Parathyroid adenoma (tissue), 2 donors: ENCODE results near the gene PACS1.
"Not testable (repeated sequence)": the region's sequence is repeated elsewhere in the genome, so short reads cannot be mapped to it uniquely, and the experiment has no call there.

Experiments
- H2AFZ ChIP-seq: fragments of 300-600 bp; sonication (generic); one replicate; pipeline ENCODE4 v1.7.0; 2017; ENCODE audit warnings: antibody characterized with exemption, mild to moderate bottlenecking
- H3K27ac ChIP-seq: fragments of 300-600 bp; sonication (generic); one replicate; pipeline ENCODE4 v1.7.0; 2017
- H3K27me3 ChIP-seq: fragments of 300-600 bp; sonication (generic); one replicate; pipeline ENCODE4 v1.7.0; 2017; ENCODE audit warnings: low read length; ENCODE audit not compliant: control insufficient read depth, insufficient read depth
- H3K36me3 ChIP-seq: fragments of 300-600 bp; sonication (generic); one replicate; pipeline ENCODE4 v1.7.0; 2017; ENCODE audit warnings: low read length; ENCODE audit not compliant: control insufficient read depth, insufficient read depth
- H3K4me1 ChIP-seq: fragments of 300-600 bp; sonication (generic); one replicate; pipeline ENCODE4 v1.7.0; 2017; ENCODE audit warnings: control low read depth
- H3K4me2 ChIP-seq: fragments of 300-600 bp; sonication (generic); one replicate; pipeline ENCODE4 v1.7.0; 2017; ENCODE audit warnings: low read length
- H3K4me3 ChIP-seq: fragments of 300-600 bp; sonication (generic); one replicate; pipeline ENCODE4 v1.7.0; 2017; ENCODE audit warnings: low read depth, low read length
- H3K79me2 ChIP-seq: fragments of 300-600 bp; sonication (generic); one replicate; pipeline ENCODE4 v1.7.0; 2017; ENCODE audit warnings: control low read depth
- H3K9ac ChIP-seq: fragments of 300-600 bp; sonication (generic); one replicate; pipeline ENCODE4 v1.7.0; 2017; ENCODE audit warnings: mild to moderate bottlenecking
- H3K9me3 ChIP-seq: fragments of 300-600 bp; sonication (generic); one replicate; pipeline ENCODE4 v1.7.0; 2017; ENCODE audit warnings: low read length; ENCODE audit not compliant: control insufficient read depth
- TF ChIP-seq, protein P1 (sequence below): fragments of 300-600 bp; sonication (generic); IDR thresholded peaks from one replicate; pipeline ENCODE4 v1.7.0; 2017; ENCODE audit warnings: antibody characterized with exemption, mild to moderate bottlenecking
- donor health status: primary hyperparathyroidism.

The PACS1 gene

GRCh38 chr11:66112601-66113499, 42.8 kb downstream of the PACS1 start:
- H3K9ac ChIP-seq = no peak overlapping the region
- TF ChIP-seq, protein P1, sequence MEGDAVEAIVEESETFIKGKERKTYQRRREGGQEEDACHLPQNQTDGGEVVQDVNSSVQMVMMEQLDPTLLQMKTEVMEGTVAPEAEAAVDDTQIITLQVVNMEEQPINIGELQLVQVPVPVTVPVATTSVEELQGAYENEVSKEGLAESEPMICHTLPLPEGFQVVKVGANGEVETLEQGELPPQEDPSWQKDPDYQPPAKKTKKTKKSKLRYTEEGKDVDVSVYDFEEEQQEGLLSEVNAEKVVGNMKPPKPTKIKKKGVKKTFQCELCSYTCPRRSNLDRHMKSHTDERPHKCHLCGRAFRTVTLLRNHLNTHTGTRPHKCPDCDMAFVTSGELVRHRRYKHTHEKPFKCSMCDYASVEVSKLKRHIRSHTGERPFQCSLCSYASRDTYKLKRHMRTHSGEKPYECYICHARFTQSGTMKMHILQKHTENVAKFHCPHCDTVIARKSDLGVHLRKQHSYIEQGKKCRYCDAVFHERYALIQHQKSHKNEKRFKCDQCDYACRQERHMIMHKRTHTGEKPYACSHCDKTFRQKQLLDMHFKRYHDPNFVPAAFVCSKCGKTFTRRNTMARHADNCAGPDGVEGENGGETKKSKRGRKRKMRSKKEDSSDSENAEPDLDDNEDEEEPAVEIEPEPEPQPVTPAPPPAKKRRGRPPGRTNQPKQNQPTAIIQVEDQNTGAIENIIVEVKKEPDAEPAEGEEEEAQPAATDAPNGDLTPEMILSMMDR = no peak
- peaks cover 11% of the 10 kb centered on the region for H3K4me1 ChIP-seq

DNA sequence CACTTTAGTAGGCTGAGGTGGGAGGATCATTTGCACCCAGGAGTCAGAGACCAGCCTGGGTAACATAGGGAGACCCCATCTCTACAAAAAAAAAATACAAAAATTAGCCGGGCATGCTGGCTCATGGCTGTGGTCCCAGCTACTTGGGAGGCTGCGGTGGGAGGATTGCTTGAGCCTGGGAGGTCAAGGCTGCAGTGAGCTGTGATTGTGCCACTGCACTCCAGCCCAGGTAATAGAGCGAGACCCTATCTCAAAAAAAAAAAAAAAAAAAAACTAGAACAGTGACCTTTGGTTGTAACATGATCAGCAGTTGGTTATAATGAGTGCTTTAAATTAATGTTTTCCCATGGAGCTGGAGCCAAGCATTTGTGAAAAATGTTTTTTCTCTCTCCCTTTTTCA, 44.9 kb downstream of the PACS1 start:
- not testable (repeated sequence) for H3K9me3 ChIP-seq, H3K27ac ChIP-seq, H3K9ac ChIP-seq, H3K27me3 ChIP-seq, H3K36me3 ChIP-seq, H2AFZ ChIP-seq, H3K4me3 ChIP-seq, H3K4me2 ChIP-seq
- Histone ChIP-seq H3K79me2 (peaks cover 14% of the 10 kb centered on the region), H3K4me1 (peaks cover 16% of the 10 kb centered on the region)

More at GRCh38 chr11:66112601-66113499, 42.8 kb downstream of the PACS1 start:
- Histone ChIP-seq H3K4me3 (no peak overlapping the region), H3K27me3 (no peaks in the 10 kb centered on the region), H3K36me3 (no peaks in the 10 kb centered on the region), H3K4me2 (no peak overlapping the region), H3K9me3 (no peaks in the 10 kb centered on the region), H3K79me2 (peaks cover 20% of the 10 kb centered on the region), H3K27ac (no peak overlapping the region), H2AFZ (no peak overlapping the region)

DNA sequence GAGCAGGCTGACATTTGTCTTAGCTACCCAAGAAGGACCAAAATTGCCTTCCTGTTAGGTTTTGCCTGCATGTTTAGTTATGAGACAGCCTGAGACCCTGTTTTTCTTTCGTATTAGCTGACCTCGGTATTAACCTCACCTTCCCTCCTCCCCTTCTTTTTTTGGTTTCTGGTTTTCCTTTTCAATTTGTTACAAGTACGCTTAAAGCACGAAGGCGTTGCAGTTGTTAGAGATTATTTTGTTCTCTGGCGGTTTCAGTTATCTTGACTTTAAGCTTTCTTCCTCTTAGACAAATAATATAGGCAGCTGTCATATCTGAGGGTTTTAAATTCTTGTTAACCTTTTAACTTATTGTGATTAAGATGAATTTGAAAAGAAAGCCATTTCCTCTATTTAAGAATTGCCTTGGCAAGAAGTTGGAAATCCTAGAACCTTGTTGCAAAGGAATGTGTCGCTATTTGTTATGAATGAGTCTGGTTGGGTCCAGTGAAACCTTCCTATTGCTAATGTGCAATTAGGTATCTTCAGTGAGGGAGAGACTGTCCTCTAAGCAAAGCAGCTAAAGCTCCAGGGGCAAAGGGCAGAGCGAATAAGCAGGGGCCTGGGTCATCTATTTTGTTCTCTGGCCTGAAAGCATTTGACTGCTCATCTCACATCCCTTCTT, 45.7 kb downstream of the PACS1 start:
- TF ChIP-seq, protein P1 = no peak
- Histone ChIP-seq H3K4me1 (peaks cover 20% of the 10 kb centered on the region), H3K4me3 (no peak overlapping the region), H3K27me3 (no peaks in the 10 kb centered on the region), H2AFZ (no peak overlapping the region), H3K9ac (no peak overlapping the region), H3K27ac (no peak overlapping the region), H3K4me2 (no peak overlapping the region), H3K36me3 (no peaks in the 10 kb centered on the region), H3K9me3 (no peaks in the 10 kb centered on the region), H3K79me2 (peaks cover 14% of the 10 kb centered on the region)

DNA sequence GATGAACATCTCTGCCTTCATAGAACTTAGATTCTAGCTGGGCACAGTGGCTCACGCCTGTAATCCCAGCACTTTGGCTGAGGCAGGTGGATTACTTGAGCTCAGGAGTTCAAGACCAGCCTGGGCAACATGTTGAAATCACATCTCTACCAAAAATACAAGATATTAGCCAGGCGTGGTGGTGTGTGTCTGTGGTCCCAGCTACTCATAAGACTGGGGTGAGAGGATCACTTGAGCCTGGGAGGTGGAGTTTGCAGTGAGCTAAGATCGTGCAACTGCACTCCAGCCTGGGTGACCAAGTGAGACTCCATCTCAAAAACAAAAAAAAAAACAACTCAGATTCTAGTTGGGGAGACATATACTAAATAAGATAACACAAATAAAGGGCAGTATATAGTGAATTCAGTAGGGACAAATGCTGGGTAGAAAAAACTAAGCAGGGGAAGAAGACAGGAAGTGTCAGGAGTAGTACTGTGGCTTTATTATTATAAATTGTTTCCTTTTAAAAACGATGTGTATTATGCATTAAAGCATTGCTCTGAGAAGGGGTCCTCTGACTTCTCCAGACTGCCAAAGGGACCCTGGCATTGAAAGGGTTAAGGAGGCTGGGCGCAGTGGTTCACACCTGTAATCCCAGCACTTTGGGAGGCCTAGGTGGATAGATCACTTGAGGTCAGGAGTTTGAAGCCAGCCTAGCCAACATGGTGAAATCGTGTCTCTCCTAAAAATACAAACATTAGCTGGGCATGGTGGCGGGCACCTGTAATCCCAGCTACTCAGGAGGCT, 46.7 kb downstream of the PACS1 start:
- Histone ChIP-seq H3K9me3 (no peaks in the 10 kb centered on the region), H3K27me3 (no peaks in the 10 kb centered on the region), H3K9ac (no peak overlapping the region), H3K4me3 (no peak overlapping the region), H3K4me2 (no peak overlapping the region), H3K36me3 (no peaks in the 10 kb centered on the region), H3K27ac (no peak overlapping the region), H2AFZ (no peak overlapping the region), H3K79me2 (peaks cover 14% of the 10 kb centered on the region), H3K4me1 (peaks cover 20% of the 10 kb centered on the region)
- TF ChIP-seq, protein P1 = no peak

GRCh38 chr11:66118847-66119246, 48.8 kb downstream of the PACS1 start:
- peaks cover 11% of the 10 kb centered on the region for H3K79me2 ChIP-seq
- peak overlapping the region; percentile 40 for H3K27ac ChIP-seq
- H3K27me3 ChIP-seq = no peaks in the 10 kb centered on the region

More at GRCh38 chr11:66118847-66119246, 48.8 kb downstream of the PACS1 start:
- TF ChIP-seq, protein P1 = no peak
- Histone ChIP-seq H3K4me2 (no peak overlapping the region), H3K4me1 (peaks cover 18% of the 10 kb centered on the region), H3K36me3 (no peaks in the 10 kb centered on the region), H3K4me3 (no peak overlapping the region), H2AFZ (no peak overlapping the region), H3K9me3 (no peaks in the 10 kb centered on the region), H3K9ac (no peak overlapping the region)
